Measurements from ENCODE around the gene ANO9.

ANO9 gene

DNA sequence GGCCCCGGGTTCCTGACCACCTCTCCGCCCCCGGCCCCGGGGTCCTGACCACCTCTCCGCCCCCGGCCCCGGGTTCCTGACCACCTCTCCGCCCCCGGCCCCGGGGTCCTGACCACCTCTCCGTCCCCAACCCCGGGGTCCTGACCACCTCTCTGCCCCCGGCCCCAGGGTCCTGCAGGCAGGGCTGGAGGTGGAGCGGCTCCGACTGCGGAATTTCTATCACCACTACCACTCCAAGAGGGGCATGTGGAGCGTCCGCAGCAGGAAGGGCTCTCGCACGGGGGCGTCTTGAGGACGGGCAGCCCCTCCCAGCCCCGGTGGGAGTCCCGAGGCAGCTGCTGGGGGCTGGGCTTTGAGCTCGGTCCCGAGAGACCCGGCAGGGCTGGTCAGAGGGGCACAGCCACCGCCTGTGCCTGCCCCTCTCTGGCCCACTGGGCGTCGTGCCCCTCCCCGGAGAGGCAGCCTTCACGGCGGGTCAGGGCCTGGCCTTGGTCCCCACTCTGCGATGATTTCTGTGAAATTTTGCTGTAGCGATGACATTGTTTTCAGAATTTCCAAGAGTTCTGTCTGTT, 60.2 kb downstream of the ANO9 start:
- DNase-seq (ENCODE audit: low read depth): no peak

DNA sequence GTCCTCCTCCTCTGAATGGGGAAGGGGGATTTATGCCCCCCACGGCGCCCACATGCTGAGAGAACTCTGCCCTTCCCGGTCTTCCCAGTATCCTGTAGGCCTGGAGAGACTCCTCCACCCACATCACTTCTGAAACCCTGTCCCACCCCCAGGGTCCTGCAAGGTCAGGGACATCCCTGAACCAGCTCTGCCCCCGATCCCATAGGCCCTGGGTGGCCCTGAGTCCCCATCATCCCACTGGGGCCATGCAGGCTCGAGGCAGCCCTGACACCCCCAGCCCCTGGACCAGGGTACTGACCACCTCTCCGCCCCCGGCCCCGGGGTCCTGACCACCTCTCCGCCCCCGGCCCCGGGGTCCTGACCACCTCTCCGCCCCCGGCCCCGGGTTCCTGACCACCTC, 60.8 kb downstream of the ANO9 start:
- DNase-seq (ENCODE audit: low read depth): no peak

GRCh38 chr11:380491-380890, 61.3 kb downstream of the ANO9 start:
- no peak for DNase-seq (ENCODE audit: low read depth)

GRCh38 chr11:380095-380480, 61.7 kb downstream of the ANO9 start:
- DNase-seq (ENCODE audit: low read depth): no peak

DNA sequence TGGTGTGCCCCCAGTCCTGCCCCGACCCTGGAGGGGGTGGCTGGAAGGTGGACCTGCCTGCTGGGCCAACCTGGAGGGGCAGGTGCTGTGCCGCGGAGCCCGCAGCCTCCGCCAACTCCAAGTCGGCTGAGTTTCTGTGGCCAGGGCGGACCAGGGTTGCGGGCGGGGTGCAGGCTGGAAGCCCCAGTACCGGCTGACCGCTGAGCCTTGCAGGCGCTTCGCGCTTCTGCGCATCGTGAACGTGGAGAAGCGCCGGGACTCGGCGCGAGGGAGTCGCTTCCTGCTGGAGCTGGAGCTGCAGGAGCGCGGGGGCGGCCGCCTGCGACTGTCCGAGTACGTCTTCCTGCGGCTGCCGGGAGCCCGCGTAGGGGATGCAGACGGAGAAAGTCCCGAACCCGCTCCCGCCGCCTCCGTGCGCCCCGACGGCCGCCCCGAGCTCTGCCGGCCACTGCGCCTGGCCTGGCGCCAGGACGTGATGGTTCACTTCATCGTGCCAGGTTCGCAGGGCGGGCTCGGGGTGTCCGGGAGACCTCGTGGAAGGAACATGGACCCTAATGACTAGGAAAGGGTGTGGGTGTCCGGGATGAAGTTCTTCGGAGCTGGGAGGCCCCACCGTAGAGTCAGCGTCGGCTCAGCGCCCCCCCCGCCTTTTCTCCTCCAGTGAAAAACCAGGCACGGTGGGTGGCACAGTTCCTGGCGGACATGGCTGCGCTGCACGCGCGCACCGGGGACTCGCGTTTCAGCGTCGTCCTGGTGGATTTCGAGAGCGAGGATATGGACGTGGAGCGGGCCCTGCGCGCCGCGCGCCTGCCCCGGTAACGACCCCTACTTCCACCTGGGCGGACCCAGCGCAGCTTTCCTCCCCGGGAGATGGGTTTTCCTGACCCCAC, 62.4 kb downstream of the ANO9 start:
- DNase-seq (ENCODE audit: low read depth): no peak

DNA sequence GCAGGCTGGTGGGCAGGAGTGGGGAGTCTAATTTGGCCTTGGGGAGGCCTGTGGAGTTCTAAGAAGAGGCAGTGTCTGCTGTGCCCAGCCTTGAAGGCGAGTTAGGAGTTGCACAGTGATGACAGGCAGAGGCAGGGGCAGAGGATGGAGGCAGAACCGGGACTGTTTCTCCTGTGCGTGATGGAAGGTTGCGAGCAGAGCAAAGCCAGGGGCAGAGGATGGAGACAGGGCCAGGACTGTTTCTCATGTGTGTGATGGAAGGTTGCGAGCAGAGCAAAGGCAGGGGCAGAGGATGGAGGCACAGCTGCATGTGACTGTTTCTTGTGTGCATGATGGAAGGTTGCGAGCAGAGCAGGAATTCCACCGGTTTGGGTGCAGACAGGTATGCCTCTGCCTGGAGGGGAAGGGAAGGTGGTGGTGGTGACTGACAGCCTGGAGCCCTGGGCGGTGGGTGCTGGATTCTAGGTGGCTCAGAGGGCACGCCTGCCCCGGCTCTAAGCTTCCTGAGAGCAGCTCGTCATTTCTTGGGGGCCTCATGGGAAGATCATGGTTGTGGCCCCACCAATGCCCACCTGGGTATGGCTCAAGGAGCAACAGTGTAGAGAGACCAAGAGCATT, 63.8 kb downstream of the ANO9 start:
- DNase-seq (ENCODE audit: low read depth): no peak

GRCh38 chr11:377174-377865, 64.5 kb downstream of the ANO9 start:
- DNase-seq (ENCODE audit: low read depth): no peak

- no peak for DNase-seq (ENCODE audit: low read depth)
Observed at GRCh38 chr11:376531-377173, 65.2 kb downstream of the ANO9 start.

- DNase-seq (ENCODE audit: low read depth): no peak
Observed at GRCh38 chr11:375065-376025, 66.5 kb downstream of the ANO9 start.

DNA sequence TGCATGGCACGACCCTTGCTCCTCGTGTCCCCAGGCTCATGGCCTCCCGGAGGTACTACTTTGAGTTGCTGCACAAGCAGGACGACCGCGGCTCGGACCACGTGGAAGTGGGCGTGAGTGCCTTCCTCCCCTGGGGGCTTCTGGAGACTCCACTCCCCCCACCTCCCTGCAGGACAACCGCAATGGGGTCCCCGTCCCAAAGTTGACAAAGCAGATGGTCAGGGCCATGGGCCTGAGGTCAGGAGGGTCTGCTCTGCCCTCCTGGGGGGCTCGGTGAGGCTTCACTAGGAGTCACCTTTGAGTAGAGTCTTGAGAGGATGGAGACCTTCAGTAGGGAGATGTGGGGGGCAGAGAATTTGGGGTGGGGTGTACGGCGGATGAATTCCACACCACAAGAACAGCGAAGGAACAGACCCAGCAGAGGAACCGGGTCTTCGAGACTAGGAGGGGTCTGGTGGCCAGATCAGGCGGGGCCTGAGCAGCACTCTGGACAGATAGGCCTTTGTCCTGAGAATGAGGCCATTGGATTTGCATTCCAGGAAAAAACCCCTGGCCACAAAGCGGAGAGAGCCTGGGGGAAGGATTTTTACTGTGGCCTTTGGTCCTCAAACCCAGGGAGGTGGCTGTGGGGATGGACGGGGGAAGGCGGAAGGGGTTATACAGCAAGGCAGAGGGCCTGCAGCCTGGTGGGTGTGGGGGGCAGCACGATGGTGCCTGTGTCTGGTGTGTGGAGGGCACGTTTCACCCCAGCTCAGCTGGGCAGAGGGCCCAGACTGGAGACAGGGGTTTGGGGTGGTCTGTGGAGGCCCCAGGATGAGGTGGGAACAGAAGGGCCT, 67.9 kb downstream of the ANO9 start:
- no peak for DNase-seq (ENCODE audit: low read depth)

DNA sequence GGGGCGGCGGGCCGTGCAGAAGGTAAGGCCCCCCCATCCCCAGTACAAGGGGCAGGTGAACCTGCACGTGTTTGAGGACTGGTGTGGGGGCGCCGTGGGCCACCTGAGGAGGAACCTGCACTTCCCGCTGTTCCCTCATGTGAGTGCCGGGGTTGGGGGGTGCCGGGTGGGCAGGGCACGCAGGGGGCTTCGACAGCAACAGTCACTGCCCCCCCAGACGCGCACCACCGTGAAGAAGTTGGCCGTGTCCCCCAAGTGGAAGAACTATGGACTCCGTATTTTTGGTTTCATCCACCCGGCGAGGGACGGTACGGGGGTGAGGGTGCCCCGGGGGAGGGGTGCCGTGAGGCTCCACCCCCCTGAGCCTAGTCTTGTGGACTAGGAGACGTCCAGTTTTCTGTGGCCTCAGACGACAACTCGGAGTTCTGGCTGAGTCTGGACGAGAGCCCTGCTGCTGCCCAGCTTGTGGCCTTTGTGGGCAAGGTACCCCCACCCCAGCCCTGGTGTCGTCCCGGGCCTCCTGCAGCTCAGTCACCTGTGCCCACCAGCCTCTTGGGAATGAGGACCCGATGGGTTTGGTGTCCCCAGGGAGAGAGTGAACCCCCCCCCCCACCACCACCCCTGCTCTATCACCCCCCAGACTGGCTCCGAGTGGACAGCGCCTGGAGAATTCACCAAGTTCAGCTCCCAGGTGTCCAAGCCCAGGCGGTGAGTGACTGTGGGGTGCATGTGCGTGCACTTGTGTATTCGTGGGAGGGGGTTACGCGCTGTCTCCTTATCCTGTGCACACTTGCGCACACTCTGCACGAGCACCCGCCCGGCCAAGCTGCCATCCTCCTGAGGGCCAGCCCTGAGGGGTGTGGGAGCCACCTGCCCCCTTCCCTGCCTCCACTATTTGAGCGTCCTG, 68.7 kb downstream of the ANO9 start:
- no peak for DNase-seq (ENCODE audit: low read depth)

GRCh38 chr11:371716-372590, 69.9 kb downstream of the ANO9 start:
- no peak for DNase-seq (ENCODE audit: low read depth)

DNA sequence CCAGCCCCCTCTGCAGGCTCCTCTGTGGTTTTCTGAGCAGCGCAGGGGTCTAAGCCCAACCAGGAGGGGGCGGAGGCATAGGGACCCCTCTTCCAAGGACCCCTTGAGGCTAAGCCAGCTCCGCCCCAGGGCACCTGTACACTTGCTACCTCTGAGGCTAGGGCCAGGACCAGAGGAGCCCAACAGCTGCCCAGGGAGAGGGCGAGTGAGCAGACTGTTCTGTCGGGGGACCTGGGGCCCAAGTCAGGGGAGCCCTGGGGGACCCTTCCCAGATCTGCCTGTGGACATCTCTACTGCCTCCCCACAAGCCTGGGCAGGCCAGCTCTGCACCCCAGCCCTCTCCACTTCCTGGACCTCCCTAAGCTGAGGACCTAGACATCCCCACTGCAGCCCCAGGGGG, 70.8 kb downstream of the ANO9 start:
- no peak for DNase-seq (ENCODE audit: low read depth)

DNA sequence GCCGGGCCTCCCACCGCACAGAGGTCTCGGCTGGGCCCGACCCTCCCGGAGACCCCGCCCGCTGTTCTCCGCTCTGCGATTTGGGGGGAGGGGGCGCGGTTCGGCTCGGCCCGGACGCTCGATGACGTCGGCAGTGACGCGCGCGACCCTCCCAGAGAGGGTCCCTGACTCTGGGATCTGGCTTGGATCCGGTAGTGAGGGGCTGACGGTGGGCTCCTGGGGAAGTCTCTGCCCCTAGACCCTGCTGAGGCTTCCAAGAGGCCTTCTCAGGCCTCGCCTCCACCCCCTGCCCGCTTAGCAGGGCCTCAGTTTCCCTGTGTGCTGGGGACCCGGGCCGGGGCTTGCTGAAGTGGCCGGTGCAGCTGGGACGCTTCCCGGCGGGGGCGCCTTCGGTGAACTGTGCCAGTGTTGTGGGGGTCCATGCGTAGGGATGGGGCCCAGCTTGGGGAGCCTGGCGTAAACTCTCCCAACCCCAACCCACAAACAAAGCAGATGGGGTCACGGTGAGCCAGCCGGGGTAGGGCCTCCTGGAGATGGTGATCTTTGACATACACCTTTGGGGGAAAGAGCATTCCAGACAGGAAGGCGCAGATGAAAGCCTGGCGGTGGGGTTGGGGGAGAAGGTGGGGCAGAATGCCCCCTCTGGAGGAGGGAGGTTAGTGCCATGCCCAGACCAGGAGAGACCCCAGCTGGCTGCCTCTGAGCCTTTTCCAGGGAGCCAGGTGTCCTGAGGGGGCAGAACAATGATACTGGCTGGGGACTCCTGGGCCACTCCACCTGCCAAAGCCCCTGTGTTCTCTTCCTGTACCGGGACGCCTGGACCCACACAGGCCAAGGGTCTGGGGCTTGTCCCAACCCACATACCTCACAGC, 71.5 kb downstream of the ANO9 start:
- DNase-seq (ENCODE audit: low read depth): no peak

GRCh38 chr11:369336-370018, 72.3 kb downstream of the ANO9 start, which contains the start of gene B4GALNT4:
Gene B4GALNT4, plus strand, starts transcription at chr11:369499. Its CDS starts 305 bp downstream, at chr11:369804.
- DNase-seq (ENCODE audit: low read depth): no peak
